ENCODE results near the gene ASB12.

The ASB12 gene

DNA sequence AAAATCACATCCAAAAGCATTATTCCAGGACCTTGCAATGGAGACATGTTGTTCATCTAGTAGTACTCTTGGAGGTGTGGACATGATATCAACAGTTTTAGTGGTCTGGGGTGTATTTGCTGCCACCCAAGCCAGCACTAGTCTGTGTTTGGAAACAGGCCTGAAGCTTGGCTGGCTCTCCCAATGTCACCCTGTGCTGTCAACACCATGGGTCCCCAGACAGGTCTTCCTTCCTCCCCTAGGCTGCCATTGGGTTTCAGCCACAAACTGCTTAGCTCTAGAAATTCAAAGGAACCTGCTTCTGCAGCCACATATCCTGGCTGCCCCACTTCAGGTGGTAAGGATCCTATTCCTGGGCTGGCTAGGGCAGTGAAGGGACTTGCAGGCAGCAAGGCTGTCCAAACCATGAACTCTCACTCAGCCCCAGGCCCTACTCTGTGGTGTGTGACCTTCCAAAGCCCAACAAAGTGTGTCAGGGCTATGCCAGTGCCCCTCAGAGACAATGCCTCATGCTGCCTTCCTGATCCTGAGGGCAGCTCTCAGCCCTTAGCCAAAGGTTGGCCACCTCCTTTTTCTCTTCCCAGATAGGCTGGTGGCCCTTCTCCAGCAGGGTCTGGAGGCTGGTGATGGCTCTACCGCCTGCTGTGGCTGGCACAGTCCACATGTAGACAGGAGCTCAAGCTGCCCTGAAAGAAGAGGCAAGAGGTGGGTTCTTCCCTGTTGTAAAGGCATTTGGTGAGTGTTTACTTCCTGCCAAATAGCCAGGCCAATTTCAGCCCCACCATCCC lies 43.2 kb downstream of the ASB12 start:
- DNase-seq: no peak

DNA sequence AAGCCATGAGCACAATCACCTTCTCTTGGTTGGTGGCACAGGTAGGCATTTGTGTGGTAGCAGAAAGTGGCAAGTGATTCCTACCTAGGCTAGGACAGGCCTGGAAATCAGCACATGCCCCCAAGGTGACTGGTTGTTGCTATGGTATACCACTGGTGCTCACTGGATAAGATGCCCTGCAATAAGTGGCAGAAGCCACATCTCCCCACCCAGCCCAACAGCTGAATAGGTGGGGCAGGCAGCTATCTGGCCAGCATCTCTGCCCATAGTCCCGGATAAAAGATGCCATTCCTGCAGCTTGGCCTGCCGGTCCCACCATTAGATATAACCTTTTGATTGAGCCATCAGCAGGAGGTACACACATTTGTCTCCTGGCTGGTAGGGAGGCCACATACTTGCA lies 46.0 kb downstream of the ASB12 start:
- DNase-seq: no peak

DNA sequence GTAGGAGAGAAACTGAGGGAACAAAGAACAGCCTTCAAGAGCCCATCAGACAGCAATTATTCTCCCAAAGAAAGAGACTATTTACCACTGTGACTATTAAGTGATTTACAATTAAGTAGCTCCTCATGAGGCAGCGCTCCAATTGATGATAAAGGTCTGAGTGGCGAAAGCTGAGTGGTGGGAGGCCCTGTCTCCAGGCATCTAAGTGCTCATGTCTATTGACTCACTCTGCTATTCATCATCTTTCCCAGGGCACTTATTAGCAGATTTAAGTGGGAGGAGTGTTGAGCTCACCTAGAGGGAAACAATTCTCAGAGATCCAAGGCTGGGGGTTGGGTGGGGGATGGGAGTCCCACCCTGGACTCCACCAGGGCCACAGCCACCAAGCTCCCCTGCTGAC lies 48.2 kb downstream of the ASB12 start:
- DNase-seq: no peak

- DNase-seq: no peak
Observed at GRCh38 chrX:64176876-64177275, 53.5 kb downstream of the ASB12 start.

All from stimulated activated CD4-positive, alpha-beta T cell treated with anti-CD3 and anti-CD28 coated beads, Interleukin-4, amount 100 ng/mL, for 1 hour (primary cell).